Osteoblast (primary cell): ENCODE data around the gene DYNC1I2. TPM values are rescaled to one million over a fixed set of nuclear protein-coding genes. Genes with fewer than 3 reads are reported as not detected.

ENCODE experiments used
- DNase-seq: peaks from one replicate; pipeline ENCODE4 v3.0.0; 2011; ENCODE audit warnings: low spot score, mixed read lengths; ENCODE audit not compliant: insufficient read length; ENCODE audit errors: missing footprints
- H2AFZ ChIP-seq: 2 replicates; pipeline ENCODE4 v1.6.0; 2011; ENCODE audit warnings: mild to moderate bottlenecking, low read length
- H3K27ac ChIP-seq: 2 replicates; pipeline ENCODE4 v1.5.1; 2011; ENCODE audit warnings: mild to moderate bottlenecking, low read depth, low read length, moderate library complexity
- H3K27me3 ChIP-seq: 2 replicates; pipeline ENCODE4 v1.6.0; 2012; ENCODE audit warnings: mild to moderate bottlenecking, control low read depth, inconsistent platforms, low read length, moderate library complexity; ENCODE audit not compliant: insufficient read depth
- H3K36me3 ChIP-seq: 2 replicates; pipeline ENCODE4 v1.5.1; 2011; ENCODE audit warnings: mild to moderate bottlenecking, low read length, control low read depth, moderate library complexity; ENCODE audit not compliant: insufficient read depth
- H3K4me1 ChIP-seq: 2 replicates; pipeline ENCODE4 v1.5.1; 2011; ENCODE audit warnings: mild to moderate bottlenecking, low read length, control low read depth, moderate library complexity; ENCODE audit not compliant: insufficient read depth
- H3K4me2 ChIP-seq: 2 replicates; pipeline ENCODE4 v1.6.0; 2011; ENCODE audit warnings: mild to moderate bottlenecking, low read length; ENCODE audit not compliant: insufficient read depth
- H3K4me3 ChIP-seq: fragments of 200-600 bp; sonication (generic); 3 replicates; pipeline ENCODE4 v1.5.1; 2012; ENCODE audit warnings: mild to moderate bottlenecking, low read length, inconsistent platforms; ENCODE audit not compliant: insufficient read depth
- H3K79me2 ChIP-seq: 2 replicates; pipeline ENCODE4 v1.6.0; 2012; ENCODE audit warnings: mild to moderate bottlenecking, low read length, control low read depth, inconsistent platforms; ENCODE audit not compliant: insufficient read depth
- H3K9me3 ChIP-seq: 2 replicates; pipeline ENCODE4 v1.5.1; 2011; ENCODE audit warnings: low read depth, low read length, control low read depth
- H4K20me1 ChIP-seq: 2 replicates; pipeline ENCODE4 v1.6.0; 2012; ENCODE audit warnings: mild to moderate bottlenecking, low read length, control low read depth; ENCODE audit not compliant: insufficient read depth
- CTCF ChIP-seq: IDR thresholded peaks from 2 replicates; pipeline ENCODE4 v1.5.1; 2011; ENCODE audit warnings: mild to moderate bottlenecking, low read depth, low read length, moderate library complexity; ENCODE audit errors: extremely low read depth
- total RNA-seq: library from RNA; depleted of rRNA; stranded (reverse); fragments of >200 nt; gene quantifications from 2 replicates; pipeline ENCODE4 v1.2.3, GENCODE V29; 2012

The DYNC1I2 gene
- total RNA-seq, 1 donor: 110 TPM

- H3K4me3 ChIP-seq: no peak overlapping the region
- no peak for TF ChIP-seq CTCF
- H3K27ac ChIP-seq: no peak overlapping the region
- no peak overlapping the region for H2AFZ ChIP-seq
- H3K79me2 ChIP-seq: peaks cover 2% of the 10 kb centered on the region
- peaks cover 5% of the 10 kb centered on the region for H3K4me1 ChIP-seq
- H3K36me3 ChIP-seq: peaks cover 60% of the 10 kb centered on the region
- H3K4me2 ChIP-seq: no peak overlapping the region
- DNase-seq: no peak
- H3K27me3 ChIP-seq: no peaks in the 10 kb centered on the region
- H3K9me3 ChIP-seq: no peaks in the 10 kb centered on the region
- no peaks in the 10 kb centered on the region for H4K20me1 ChIP-seq
These were observed 39.7 kb downstream of the DYNC1I2 start for GRCh38 chr2:171726847-171727450.

- TF ChIP-seq CTCF: no peak
- H3K79me2 ChIP-seq: no peaks in the 10 kb centered on the region
- no peak for DNase-seq
- no peaks in the 10 kb centered on the region for H4K20me1 ChIP-seq
- H3K27me3 ChIP-seq: no peaks in the 10 kb centered on the region
- no peaks in the 10 kb centered on the region for H3K9me3 ChIP-seq
- no peak overlapping the region for H3K4me3 ChIP-seq
- peaks cover 61% of the 10 kb centered on the region for H3K36me3 ChIP-seq
- H3K4me2 ChIP-seq: no peak overlapping the region
- H2AFZ ChIP-seq: no peak overlapping the region
- H3K27ac ChIP-seq: no peak overlapping the region
- peaks cover 3% of the 10 kb centered on the region for H3K4me1 ChIP-seq
These were observed 42.0 kb downstream of the DYNC1I2 start for GRCh38 chr2:171728989-171729951.

GRCh38 chr2:171729952-171730317 lies 42.7 kb downstream of the DYNC1I2 start:
- TF ChIP-seq CTCF: no peak
- Histone ChIP-seq H3K36me3 (peaks cover 61% of the 10 kb centered on the region), H3K4me3 (no peak overlapping the region), H3K27ac (no peak overlapping the region), H3K4me2 (no peak overlapping the region), H3K79me2 (no peaks in the 10 kb centered on the region), H2AFZ (no peak overlapping the region), H3K9me3 (no peaks in the 10 kb centered on the region), H3K27me3 (no peaks in the 10 kb centered on the region), H3K4me1 (no peaks in the 10 kb centered on the region), H4K20me1 (no peaks in the 10 kb centered on the region)
- no peak for DNase-seq
